ENCODE results near the gene USH1C.

USH1C gene

DNA sequence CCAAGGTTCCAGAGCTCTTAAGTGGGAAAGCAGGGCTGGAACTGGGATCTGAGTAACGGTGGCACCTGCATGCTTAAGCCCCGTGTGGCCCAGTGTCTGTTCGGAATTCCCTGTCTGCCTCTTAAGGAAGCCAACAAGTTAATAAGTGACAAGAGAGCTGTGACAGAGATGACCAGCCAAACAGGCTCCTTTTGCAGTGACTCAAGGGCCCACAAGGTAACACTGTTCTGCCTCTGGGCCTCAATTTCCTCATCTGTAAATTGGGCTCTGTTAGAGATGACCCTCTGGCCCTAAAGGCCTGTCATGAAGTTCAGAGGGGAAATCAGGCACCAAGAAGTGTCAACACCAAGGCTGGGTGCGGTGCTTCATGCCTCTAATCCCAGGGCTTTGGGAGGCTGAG, 18.6 kb downstream of the USH1C start:
- no peak for TF ChIP-seq CTCF (IDR thresholded peaks at IDR 0.05; ENCODE audit: unreplicated experiment in 3 of 3)
- H3K4me3 Mint-ChIP-seq: no peak overlapping the region
- H3K27ac Mint-ChIP-seq: no peak overlapping the region
- H3K27me3 Mint-ChIP-seq (ENCODE audit: low read depth): peaks cover 37% of the 10 kb centered on the region
- peaks cover 34% of the 10 kb centered on the region for H3K4me1 Mint-ChIP-seq
- H3K36me3 Mint-ChIP-seq (ENCODE audit: low read depth): no peaks in the 10 kb centered on the region
- H3K9me3 Mint-ChIP-seq: no peaks in the 10 kb centered on the region

- peaks cover 32% of the 10 kb centered on the region for H3K27me3 Mint-ChIP-seq (ENCODE audit: low read depth)
- H3K9me3 Mint-ChIP-seq: no peaks in the 10 kb centered on the region
- H3K27ac Mint-ChIP-seq: no peak overlapping the region
- H3K4me3 Mint-ChIP-seq: no peak overlapping the region
- peaks cover 24% of the 10 kb centered on the region for H3K4me1 Mint-ChIP-seq
- no peaks in the 10 kb centered on the region for H3K36me3 Mint-ChIP-seq (ENCODE audit: low read depth)
- no peak for TF ChIP-seq CTCF (IDR thresholded peaks at IDR 0.05; ENCODE audit: unreplicated experiment in 3 of 3)
Observed at GRCh38 chr11:17524221-17524620, 20.0 kb downstream of the USH1C start.

- Mint-ChIP-seq H3K27me3 (ENCODE audit: low read depth) (peaks cover 37% of the 10 kb centered on the region), H3K36me3 (ENCODE audit: low read depth) (no peaks in the 10 kb centered on the region)
Observed at GRCh38 chr11:17522655-17523054, 21.6 kb downstream of the USH1C start.

DNA sequence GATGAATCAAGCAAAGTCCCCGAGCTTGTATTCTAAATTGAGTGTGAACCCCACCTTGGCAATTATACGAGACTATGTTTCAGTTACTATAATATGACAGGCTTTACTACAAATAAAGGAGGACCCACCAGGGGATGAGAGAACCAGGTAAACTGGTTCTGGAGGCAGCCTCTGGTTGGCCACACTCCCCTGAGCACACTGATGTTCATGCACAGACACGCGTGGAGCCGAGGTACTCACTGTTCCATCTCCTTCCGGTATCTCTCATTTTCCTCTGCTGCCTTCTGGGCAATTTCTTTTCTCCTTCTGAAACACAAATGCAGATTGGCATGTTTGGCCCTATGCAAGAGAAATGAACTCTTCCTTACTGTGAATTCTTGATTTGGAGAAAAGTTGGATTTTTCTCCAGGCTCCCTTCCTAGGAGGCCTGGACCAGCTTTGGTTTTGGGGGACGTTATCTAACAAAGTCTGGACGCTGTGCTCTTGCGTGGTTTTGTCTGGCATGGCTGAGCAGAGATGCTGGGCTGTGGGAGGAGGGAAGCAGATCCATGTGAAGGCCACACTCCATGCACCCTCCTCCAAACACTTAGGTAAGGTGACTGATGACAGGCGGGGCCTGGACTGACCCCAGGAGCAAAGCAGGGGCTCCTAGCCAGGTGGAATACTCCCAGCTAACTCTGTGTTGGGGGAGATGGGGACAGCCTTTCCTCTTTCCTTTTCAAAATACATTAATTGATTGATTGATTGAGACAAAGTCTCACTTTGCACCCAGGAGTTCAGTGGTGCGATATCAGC, 22.9 kb downstream of the USH1C start:
- no peak for TF ChIP-seq CTCF (IDR thresholded peaks at IDR 0.05; ENCODE audit: unreplicated experiment in 3 of 3)
- Mint-ChIP-seq H3K4me1 (peaks cover 18% of the 10 kb centered on the region), H3K4me3 (no peak overlapping the region), H3K27ac (no peak overlapping the region), H3K27me3 (ENCODE audit: low read depth) (peaks cover 35% of the 10 kb centered on the region), H3K36me3 (ENCODE audit: low read depth) (no peaks in the 10 kb centered on the region), H3K9me3 (no peaks in the 10 kb centered on the region)

More at GRCh38 chr11:17522655-17523054, 21.6 kb downstream of the USH1C start:
- no peak overlapping the region for H3K27ac Mint-ChIP-seq
- H3K9me3 Mint-ChIP-seq: no peaks in the 10 kb centered on the region
- H3K4me3 Mint-ChIP-seq: no peak overlapping the region
- H3K4me1 Mint-ChIP-seq: peaks cover 19% of the 10 kb centered on the region
- no peak for TF ChIP-seq CTCF (IDR thresholded peaks at IDR 0.05; ENCODE audit: unreplicated experiment in 3 of 3)

DNA sequence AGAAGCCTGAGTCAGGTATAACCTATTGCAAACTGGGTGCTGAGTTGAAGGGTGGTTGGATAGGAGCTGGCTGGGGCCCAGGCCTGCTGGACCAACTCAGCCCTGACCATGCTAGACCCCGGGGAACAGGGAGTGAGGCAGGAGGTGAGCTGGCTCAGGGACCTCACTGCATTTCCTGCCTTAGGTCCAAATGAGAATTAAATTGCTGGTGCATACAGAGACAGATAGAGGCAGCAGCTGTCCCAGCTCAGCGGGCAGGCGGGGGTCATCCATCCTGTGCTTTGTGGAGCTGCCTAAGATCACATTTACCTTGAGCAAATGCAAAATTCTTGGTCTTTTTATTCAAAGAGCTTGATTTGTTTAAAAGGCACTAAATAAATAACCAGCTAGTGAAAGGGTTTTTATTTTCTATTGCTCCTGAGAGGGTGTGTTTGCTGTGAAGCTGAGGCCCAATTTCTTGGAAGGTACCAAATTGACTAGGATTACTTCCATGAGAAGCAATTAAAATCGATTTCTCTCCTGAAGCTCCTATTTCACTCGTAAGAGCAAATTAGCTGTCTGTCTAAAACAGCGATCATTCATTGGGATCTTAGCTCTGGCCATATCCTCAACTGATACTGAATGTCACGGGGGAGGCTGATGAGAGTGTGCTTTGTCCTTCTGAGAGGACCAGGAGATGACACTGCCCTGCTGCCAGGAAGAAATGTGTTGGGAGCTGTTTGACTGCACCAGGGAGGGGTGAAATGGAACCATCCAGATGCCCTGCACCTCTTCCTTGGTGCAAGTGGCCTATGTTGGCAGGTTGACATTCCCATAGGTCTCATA, 24.9 kb downstream of the USH1C start:
- Mint-ChIP-seq H3K4me3 (no peak overlapping the region), H3K27ac (no peak overlapping the region), H3K36me3 (ENCODE audit: low read depth) (no peaks in the 10 kb centered on the region), H3K4me1 (peaks cover 32% of the 10 kb centered on the region), H3K9me3 (no peaks in the 10 kb centered on the region), H3K27me3 (ENCODE audit: low read depth) (peaks cover 25% of the 10 kb centered on the region)
- TF ChIP-seq CTCF (IDR thresholded peaks at IDR 0.05; ENCODE audit: unreplicated experiment in 3 of 3): no peak

All from nephron (organoid).